NCI-H460 (cell line): ENCODE data around the gene DOCK7. TPM values are rescaled to one million over a fixed set of nuclear protein-coding genes. Genes with fewer than 3 reads are reported as not detected.

Experiments
- DNase-seq: peaks from one replicate; pipeline ENCODE4 v3.0.0-alpha.2; 2016; ENCODE audit warnings: low read depth; ENCODE audit errors: extremely low read depth
- small RNA-seq, 2 experiments: library from RNA; depleted of rRNA; stranded (forward); fragments of <200 nt; gene quantifications; one replicate each; pipeline ENCODE3, GENCODE V24; 2014
- total RNA-seq: library from RNA; depleted of rRNA; stranded (reverse); fragments of >200 nt; shearing (Covaris generic); gene quantifications from 2 replicates; pipeline ENCODE4 v1.2.3, GENCODE V29; 2014; rRNA removed

The DOCK7 gene
- total RNA-seq, 1 experiment from 2014 or later = 48.6 TPM

DNA sequence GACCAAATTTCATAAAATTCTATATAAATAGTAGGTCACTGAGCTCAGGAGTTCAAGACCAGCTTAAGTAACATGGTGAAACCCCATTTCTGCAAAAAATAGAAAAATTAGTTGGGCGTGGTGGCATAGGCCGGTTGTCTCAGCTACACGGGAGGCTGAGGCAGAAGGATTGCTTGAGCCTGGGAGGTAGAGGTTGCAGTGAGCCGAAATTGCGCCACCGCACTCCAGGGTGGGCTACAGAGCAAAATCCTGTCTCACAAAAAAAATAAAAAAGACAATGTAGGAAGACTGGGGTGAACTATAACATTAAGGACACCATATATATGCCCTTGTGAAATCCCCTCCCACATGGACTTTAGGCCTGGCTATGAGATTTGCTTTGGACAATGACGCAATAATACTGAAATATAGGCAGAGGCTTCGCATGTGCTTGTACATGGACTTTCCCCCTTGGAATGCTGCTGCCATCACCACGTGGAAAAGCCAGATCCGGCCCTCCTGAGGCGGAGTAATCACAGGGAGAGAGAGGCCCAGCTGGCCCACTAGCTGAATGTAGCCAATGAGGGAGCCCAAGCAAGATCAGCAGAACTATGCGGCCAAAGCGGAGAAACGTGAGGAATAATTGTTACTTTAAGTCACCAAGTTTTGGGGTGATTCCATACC lies 264.5 kb downstream of the DOCK7 start:
- no peak for DNase-seq

DNA sequence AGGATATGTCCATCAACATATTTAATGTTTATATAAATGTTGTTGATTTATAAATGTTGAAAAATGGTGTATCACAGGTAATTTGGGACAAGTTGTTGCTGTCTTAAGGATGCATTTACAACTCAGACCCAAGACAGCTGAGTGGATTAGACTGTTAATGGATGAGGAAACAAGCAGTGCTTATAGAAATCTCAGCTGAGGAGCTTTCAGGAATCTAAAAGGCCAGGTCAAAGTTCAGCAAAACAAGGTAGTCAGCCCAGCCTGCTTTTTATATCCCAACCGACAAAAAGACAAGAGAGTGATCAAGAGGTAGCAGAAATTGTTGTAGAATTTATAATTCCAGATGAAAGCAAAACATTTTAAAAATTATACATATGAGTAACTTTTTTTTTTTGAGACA lies 268.0 kb downstream of the DOCK7 start:
- no peak for DNase-seq

DNA sequence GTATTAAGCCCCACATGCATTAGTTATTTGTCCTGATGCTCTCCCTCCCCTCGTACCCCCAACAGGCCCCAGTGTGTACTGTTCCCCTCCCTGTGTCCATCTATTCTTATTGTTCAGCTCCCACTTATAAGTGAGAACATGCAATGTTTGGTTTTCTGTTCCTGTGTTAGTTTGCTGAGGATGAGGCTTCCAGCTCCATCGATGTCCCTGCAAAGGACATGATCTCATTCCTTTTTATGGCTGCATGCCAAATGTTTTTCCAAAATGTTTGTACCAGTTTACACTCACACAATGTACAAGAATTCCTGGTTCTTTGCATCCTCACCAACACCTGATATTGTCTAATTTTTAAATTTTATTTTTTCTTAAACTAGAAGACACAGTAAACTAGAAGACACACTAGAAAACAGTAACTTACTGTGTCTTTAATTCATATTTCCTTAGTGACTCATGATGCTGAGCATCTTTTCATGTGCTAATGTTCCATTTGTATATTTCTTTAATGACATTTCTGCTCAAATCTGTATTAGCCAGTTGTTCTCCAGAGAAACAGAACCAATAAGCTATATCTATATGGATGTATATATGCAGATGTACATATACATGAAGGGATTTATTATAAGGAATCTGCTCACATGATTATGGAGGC lies 270.7 kb downstream of the DOCK7 start:
- no peak for DNase-seq

DNA sequence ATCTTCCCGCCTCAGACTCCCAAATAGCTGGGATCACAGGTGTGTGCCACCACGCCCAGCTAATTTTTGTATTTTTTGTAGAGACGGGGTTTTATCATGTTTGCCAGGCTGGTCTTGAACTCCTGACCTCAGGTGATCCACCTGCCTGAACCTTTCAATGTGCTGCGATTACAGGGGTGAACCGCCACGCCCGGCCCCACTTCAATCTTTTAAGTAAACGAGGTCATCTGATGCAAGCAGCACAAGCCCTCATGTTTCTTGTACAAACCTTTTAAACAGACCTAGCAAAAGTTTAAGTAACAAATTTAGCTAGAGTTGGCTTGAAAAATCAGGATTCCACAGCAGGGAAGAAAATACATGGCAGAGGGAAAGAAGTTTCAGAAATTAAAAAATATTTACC lies 272.5 kb downstream of the DOCK7 start:
- DNase-seq = no peak

DNA sequence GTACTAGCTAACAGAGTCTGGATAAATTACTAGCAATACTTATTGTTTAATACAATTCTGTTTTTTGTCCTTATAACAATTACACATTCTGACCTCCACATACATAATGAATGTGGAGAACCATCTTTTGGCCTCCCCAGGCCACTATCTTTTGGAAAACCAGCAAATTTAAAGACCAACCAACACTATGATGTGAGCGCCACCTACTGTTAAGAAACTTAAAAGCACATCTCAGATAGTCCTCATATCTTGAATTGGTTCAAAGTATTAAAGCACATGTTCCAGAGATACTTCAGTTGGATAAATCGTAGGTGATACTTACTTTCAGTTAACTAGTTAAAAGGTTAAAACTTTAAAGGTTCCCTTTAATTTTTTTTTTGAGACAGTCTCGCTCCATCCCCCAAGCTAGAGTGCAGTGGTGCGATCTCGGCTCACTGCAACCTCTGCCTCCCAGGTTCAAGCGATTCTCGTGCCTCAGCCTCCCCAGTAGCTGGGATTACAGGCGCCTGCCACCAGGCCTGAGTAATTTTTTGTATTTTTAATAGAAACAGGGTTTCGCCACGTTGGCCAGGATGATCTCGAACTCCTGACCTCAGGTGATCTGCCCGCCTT lies 280.7 kb downstream of the DOCK7 start:
- DNase-seq = peak; percentile 55

DNA sequence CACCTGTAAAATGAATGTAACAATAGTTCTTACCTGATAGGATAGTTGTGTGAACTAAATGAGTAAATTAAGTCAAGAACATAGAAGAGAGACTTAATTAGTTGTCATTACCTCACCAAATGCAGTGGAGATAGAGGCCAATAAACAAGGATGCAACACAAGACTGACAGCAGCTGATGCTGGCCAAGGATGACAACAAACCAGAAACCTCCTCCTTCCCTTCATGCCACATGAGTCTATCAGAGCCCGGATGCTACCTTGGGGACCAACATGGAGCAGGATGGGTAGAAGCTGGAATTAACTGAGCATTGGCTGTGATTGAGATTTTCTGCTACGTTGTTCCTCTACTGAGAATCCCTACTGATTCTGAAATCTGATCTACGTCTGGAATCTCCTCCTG lies 281.6 kb downstream of the DOCK7 start:
- DNase-seq = no peak

DNA sequence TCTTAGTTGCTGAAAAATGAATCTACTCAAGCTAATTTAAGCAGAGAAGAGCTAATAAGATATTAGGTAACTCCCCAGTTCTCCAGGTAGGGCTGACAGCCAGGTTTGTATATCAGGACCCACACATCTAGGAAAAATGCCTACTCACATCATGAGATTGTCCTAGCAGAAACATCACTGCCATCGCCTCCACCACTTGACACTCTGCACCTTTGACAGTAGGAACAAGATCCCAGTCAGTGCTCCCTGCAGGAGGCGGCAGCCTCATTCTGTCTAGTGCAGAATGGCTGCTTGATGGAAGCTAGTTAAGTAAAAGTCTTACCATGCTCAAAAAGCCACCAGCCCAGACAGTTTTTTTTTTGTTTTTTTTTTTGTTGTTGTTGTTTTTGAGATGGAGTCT lies 282.9 kb downstream of the DOCK7 start:
- DNase-seq = no peak

Small RNAs within 50 kb of the gene (small RNA-seq; reads per million reads assigned to genes)
- gene AL451044.1 = 0 reads per million in 2 experiments

Other genes with a start within 250 kb of the DOCK7 start
- not detected in 2 replicates for gene ANGPTL3, start 90.9 kb downstream of the DOCK7 start, total RNA-seq
- gene ATG4C, start 95.7 kb upstream of the DOCK7 start, total RNA-seq = 12.7 and 13.9 TPM in 2 replicates